GM12892 (cell line): ENCODE measurements around the gene NFATC1.

Experiments
- DNase-seq: peaks from one replicate; pipeline ENCODE4 v3.0.0; 2011; ENCODE audit not compliant: insufficient read length
- FAIRE-seq: peaks from 2 replicates; lab custom pipeline; 2011; peaks lifted over from hg19 to GRCh38; lab: Jason Lieb, UNC
- POLR2A ChIP-seq: IDR thresholded peaks from 2 replicates; pipeline ENCODE4 v1.6.1; 2011; ENCODE audit warnings: low read depth, low read length, control low read depth
- POLR2AphosphoS5 ChIP-seq: IDR thresholded peaks from 2 replicates; pipeline ENCODE4 v1.6.1; 2011; ENCODE audit warnings: low read depth, low read length, control low read depth
- TAF1 ChIP-seq: IDR thresholded peaks from 2 replicates; pipeline ENCODE4 v1.6.1; 2011; ENCODE audit warnings: low read depth, mild to moderate bottlenecking, control low read depth, low read length, borderline replicate concordance

Gene NFATC1

GRCh38 chr18:79570266-79571201 is 174.8 kb downstream of the NFATC1 start:
- no peak for FAIRE-seq
- no peak for DNase-seq

GRCh38 chr18:79571211-79572092 is 175.7 kb downstream of the NFATC1 start:
- FAIRE-seq, result no peak
- TF ChIP-seq POLR2A, result no peak
- TF ChIP-seq TAF1, result no peak
- TF ChIP-seq POLR2AphosphoS5, result no peak
- no peak for DNase-seq

More at GRCh38 chr18:79570266-79571201, 174.8 kb downstream of the NFATC1 start:
- TF ChIP-seq POLR2AphosphoS5, result no peak
- no peak for TF ChIP-seq TAF1
- TF ChIP-seq POLR2A, result no peak

- TF ChIP-seq POLR2A, result no peak
- no peak for TF ChIP-seq TAF1
- no peak for TF ChIP-seq POLR2AphosphoS5
- no peak for DNase-seq
- FAIRE-seq, result no peak
Observed at GRCh38 chr18:79572093-79572780, 176.5 kb downstream of the NFATC1 start.

GRCh38 chr18:79572848-79573451 is 177.2 kb downstream of the NFATC1 start:
- no peak for TF ChIP-seq POLR2A
- DNase-seq, result no peak
- no peak for FAIRE-seq

- no peak for FAIRE-seq
- no peak for DNase-seq
- TF ChIP-seq POLR2A (no peak), POLR2AphosphoS5 (no peak), TAF1 (no peak)
Observed at GRCh38 chr18:79573921-79574491, 178.3 kb downstream of the NFATC1 start.

GRCh38 chr18:79574938-79575525 is 179.3 kb downstream of the NFATC1 start:
- FAIRE-seq, result no peak
- DNase-seq, result no peak
- no peak for TF ChIP-seq TAF1
- no peak for TF ChIP-seq POLR2AphosphoS5
- no peak for TF ChIP-seq POLR2A

- FAIRE-seq (no peak), DNase-seq (no peak)
- TF ChIP-seq TAF1, result no peak
- no peak for TF ChIP-seq POLR2A
- no peak for TF ChIP-seq POLR2AphosphoS5
Observed at GRCh38 chr18:79575891-79576685, 180.4 kb downstream of the NFATC1 start.

GRCh38 chr18:79576686-79577351 is 181.1 kb downstream of the NFATC1 start:
- DNase-seq (no peak), FAIRE-seq (no peak)
- TF ChIP-seq POLR2A (no peak), POLR2AphosphoS5 (no peak), TAF1 (no peak)
